ENCODE measurements around the gene PAX2. TPM values are rescaled to one million over a fixed set of nuclear protein-coding genes. Genes with fewer than 3 reads are reported as not detected.

Gene PAX2
- total and polyA plus RNA-seq, 2 of the 8 experiments (the other 6 are each of a cell fraction or from before 2014, with no cell fraction given), result 0.02 TPM; not detected in 1

DNA sequence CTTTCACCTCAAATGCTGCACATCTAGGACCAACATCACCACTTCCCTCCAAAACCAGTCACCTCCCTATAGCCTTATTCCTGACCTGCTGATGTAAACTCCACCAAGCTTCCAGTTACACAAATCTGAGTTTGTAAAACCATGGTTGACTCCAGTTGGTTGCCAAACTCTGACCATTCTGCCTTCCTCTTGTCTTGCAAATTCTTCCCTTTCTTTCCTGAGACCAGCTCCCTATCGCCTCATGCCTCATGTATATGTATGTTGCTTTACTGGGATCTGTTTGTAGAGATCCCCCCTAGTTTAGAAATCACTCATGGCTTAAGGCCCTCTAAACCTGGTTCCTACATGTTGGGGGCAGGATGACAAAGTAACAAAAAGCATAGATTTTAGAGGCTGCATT is 31.3 kb downstream of the PAX2 start (continued):
- TF ChIP-seq POLR2A (IDR thresholded peaks at IDR 0.05; ENCODE audit: control extremely low read depth in 1 of 2, low read depth in 2 of 2, low read length in 2 of 2) (no peak), SP1 (IDR thresholded peaks at IDR 0.05; ENCODE audit: low read depth, low read length) (no peak), POU5F1 (IDR thresholded peaks at IDR 0.05; ENCODE audit: low read depth, low read length) (no peak), BACH1 (IDR thresholded peaks at IDR 0.05; ENCODE audit: low read length) (no peak)
- TF ChIP-seq, protein P1, sequence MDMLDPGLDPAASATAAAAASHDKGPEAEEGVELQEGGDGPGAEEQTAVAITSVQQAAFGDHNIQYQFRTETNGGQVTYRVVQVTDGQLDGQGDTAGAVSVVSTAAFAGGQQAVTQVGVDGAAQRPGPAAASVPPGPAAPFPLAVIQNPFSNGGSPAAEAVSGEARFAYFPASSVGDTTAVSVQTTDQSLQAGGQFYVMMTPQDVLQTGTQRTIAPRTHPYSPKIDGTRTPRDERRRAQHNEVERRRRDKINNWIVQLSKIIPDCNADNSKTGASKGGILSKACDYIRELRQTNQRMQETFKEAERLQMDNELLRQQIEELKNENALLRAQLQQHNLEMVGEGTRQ (IDR thresholded peaks at IDR 0.05; ENCODE audit: low read length), result no peak

Data from H1 (cell line).